CD4-positive, alpha-beta T cell (primary cell): ENCODE data around the gene CXCL1. TPM values are rescaled to one million over a fixed set of nuclear protein-coding genes. Genes with fewer than 3 reads are reported as not detected.

Experiments
- ATAC-seq: fragments of 200-7000 bp; cut with Tn5 transposase; one replicate; pipeline ENCODE4 v1.10.0; 2022; ENCODE audit warnings: mild to moderate bottlenecking; ENCODE audit not compliant: poor library complexity
- CTCF ChIA-PET: fragments of 350-600 bp; sonication (Branson Sonifier 250); formaldehyde crosslinking; loops from one replicate; lab custom pipeline; 2021; ENCODE audit warnings: antibody characterized with exemption, inconsistent platforms; lab: Charles Lee
- POLR2A ChIA-PET: fragments of 350-600 bp; sonication (Branson Sonifier 250); formaldehyde crosslinking; loops from one replicate; lab custom pipeline; 2021; ENCODE audit warnings: antibody characterized with exemption, inconsistent platforms; lab: Charles Lee
- DNase-seq, 14 experiments: peaks; one replicate each; pipeline ENCODE4 v3.0.0-alpha.2; 2013 to 2020; ENCODE audit warnings: mixed read lengths in 2 of 14
- H3K27ac ChIP-seq, 2 donors: one replicate each; pipeline versions ENCODE4 v1.5.1 to v1.7.0; 2013; ENCODE audit warnings: low read length in 2 of 2, low read depth in 1 of 2, mild to moderate bottlenecking in 1 of 2
- H3K27me3 ChIP-seq, 2 experiments: 1 replicate in 1 of 2; 2 replicates in 1 of 2; pipeline versions ENCODE4 v1.6.1 to v1.7.0; 2013; ENCODE audit warnings: low read length in 2 of 2, control low read depth in 1 of 2, mild to moderate bottlenecking in 1 of 2, moderate library complexity in 1 of 2; ENCODE audit not compliant: insufficient read depth in 2 of 2, control insufficient read depth in 1 of 2
- H3K36me3 ChIP-seq: one replicate; pipeline ENCODE4 v1.6.1; 2013; ENCODE audit warnings: low read length, control low read depth; ENCODE audit not compliant: insufficient read depth
- H3K4me1 ChIP-seq: one replicate; pipeline ENCODE4 v1.6.1; 2013; ENCODE audit warnings: low read length, control low read depth; ENCODE audit not compliant: insufficient read depth
- H3K4me3 ChIP-seq: one replicate; pipeline ENCODE4 v1.5.1; 2013; ENCODE audit warnings: mild to moderate bottlenecking, low read length, moderate library complexity
- H3K9me3 ChIP-seq, 2 experiments: 1 replicate in 1 of 2; 2 replicates in 1 of 2; pipeline versions ENCODE4 v1.6.1 to v1.7.0; 2013; ENCODE audit warnings: low read length in 2 of 2, mild to moderate bottlenecking in 2 of 2, control low read depth in 1 of 2, moderate library complexity in 1 of 2; ENCODE audit not compliant: control insufficient read depth in 1 of 2, insufficient read depth in 1 of 2
- H3K27ac Mint-ChIP-seq: one replicate; pipeline ENCODE4 v1.8.0; 2020; ENCODE audit warnings: mixed read lengths
- H3K27me3 Mint-ChIP-seq: one replicate; pipeline ENCODE4 v1.8.0; 2021; ENCODE audit warnings: mixed read lengths
- H3K36me3 Mint-ChIP-seq: one replicate; pipeline ENCODE4 v1.8.0; 2021; ENCODE audit warnings: low read depth, mixed read lengths
- H3K4me1 Mint-ChIP-seq: one replicate; pipeline ENCODE4 v1.8.0; 2021; ENCODE audit warnings: low read depth, mixed read lengths
- H3K4me3 Mint-ChIP-seq: one replicate; pipeline ENCODE4 v1.8.0; 2020; ENCODE audit warnings: mild to moderate bottlenecking, mixed read lengths
- H3K9me3 Mint-ChIP-seq: one replicate; pipeline ENCODE4 v1.8.0; 2020; ENCODE audit warnings: mixed read lengths
- CTCF ChIP-seq: fragments of 200-600 bp; IDR thresholded peaks from one replicate; pipeline ENCODE4 v1.8.0; 2022; ENCODE audit warnings: antibody characterized with exemption, mild to moderate bottlenecking
- intact Hi-C, 2 experiments: fragments of 100-400 bp; cut with DNase I in 1 of 2; cut with micrococcal nuclease in 1 of 2; formaldehyde crosslinking; loops; one replicate each; pipeline versions ENCODE4 v1.15.1 to v1.9.0; 2023 to 2025; cut with DNase I, micrococcal nuclease
- total RNA-seq, 174 experiments: library from RNA in 2 of 174; stranded (reverse) in 2 of 174; gene quantifications; one replicate each; pipeline ENCODE4 v1.2.3 and lab custom pipeline; 2021 to 2026

CXCL1 gene
- total RNA-seq, 2 experiments from 2014 or later, result not detected

DNA sequence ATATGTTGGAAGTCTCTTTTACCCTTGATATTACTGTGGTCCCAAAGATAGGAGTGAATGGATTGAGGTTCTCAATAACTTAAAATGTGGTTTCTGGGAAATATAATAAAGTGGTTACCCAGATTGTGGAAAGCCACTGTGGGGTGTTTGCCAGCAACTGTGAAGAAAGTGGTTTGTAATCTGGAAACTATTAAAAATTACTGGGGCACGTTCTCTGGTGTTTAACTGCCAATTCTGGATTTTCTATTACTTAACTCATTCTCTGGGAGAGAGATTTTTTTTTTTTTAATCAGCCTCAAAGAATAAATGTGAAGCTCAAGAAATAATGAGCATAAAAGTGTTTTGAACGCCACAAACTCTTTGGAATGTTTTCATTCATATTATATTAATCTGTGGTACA, 37.6 kb upstream of the CXCL1 start:
- Histone ChIP-seq H3K27ac (no peak overlapping the region), H3K27me3 (no peaks in the 10 kb centered on the region), H3K4me1 (no peaks in the 10 kb centered on the region), H3K4me3 (no peak overlapping the region), H3K36me3 (no peaks in the 10 kb centered on the region), H3K9me3 (peaks cover 0 to 5% of the 10 kb centered on the region in 2 experiments)
- Mint-ChIP-seq H3K9me3 (peaks cover 10% of the 10 kb centered on the region), H3K27me3 (no peaks in the 10 kb centered on the region), H3K4me3 (no peak overlapping the region), H3K27ac (no peak overlapping the region), H3K4me1 (no peaks in the 10 kb centered on the region), H3K36me3 (no peaks in the 10 kb centered on the region)
- ChIA-PET POLR2A (no interaction called here), CTCF (no interaction called here)
- intact Hi-C loops, result no loop called here
- ATAC-seq, result no peak
- no peak for DNase-seq
- no peak for TF ChIP-seq CTCF

DNA sequence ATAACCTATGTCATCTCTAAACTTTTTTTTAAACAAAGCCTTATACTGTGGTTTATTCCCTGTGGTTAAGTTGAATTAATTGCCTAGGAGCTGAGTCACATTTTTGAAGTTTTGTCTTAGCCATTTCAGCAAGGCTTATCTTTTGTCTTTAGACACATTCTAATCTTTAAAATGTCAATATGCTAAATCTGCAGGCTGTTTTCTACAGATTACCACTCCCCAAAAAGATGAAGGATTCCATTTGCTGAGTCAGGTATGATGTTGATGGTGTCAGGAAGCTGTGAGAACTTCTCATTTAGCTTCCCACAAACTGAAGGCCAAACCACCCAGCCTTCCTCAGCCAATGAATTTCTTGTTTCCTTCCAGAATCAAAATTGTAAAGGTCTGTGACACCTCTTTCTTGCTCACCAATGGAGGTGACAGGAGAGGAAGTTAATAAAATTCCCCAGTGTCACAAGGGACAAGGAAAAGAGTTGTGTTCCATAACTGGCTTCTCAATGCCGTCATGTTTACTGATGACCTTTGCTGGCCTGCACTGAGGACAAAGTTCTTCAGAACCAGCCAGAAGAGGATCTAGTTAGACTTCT, 36.4 kb upstream of the CXCL1 start:
- DNase-seq, result no peak
- intact Hi-C loops, result no loop called here
- Histone ChIP-seq H3K4me3 (no peak overlapping the region), H3K9me3 (peaks cover 0 to 8% of the 10 kb centered on the region in 2 experiments), H3K27me3 (peaks cover 0 to 5% of the 10 kb centered on the region in 2 experiments), H3K36me3 (no peaks in the 10 kb centered on the region), H3K4me1 (no peaks in the 10 kb centered on the region), H3K27ac (no peak overlapping the region)
- TF ChIP-seq CTCF, result no peak
- Mint-ChIP-seq H3K9me3 (peaks cover 5% of the 10 kb centered on the region), H3K36me3 (no peaks in the 10 kb centered on the region), H3K4me1 (no peaks in the 10 kb centered on the region), H3K27ac (no peak overlapping the region), H3K4me3 (no peak overlapping the region), H3K27me3 (peaks cover 11% of the 10 kb centered on the region)
- ChIA-PET CTCF (no interaction called here), POLR2A (no interaction called here)
- no peak for ATAC-seq

GRCh38 chr4:73836373-73837279, 32.6 kb upstream of the CXCL1 start, which contains the start of gene CXCL6:
TSS of gene CXCL6 (plus strand) at chr4:73836678. CDS start at chr4:73836751, 73 bp downstream.
- POLR2A ChIA-PET, result no interaction called here
- ATAC-seq, result no peak
- CTCF ChIA-PET, result no interaction called here
- peaks cover 29% of the 10 kb centered on the region for H3K27me3 Mint-ChIP-seq
- Histone ChIP-seq H3K27ac (no peak within 1 kb of the TSS), H3K4me1 (no peaks in the 10 kb centered on the region), H3K4me3 (no peak within 1 kb of the TSS), H3K9me3 (peaks cover 0 to 8% of the 10 kb centered on the region in 2 experiments), H3K36me3 (no peaks in the 10 kb centered on the region), H3K27me3 (peaks cover 0 to 5% of the 10 kb centered on the region in 2 experiments)
- H3K27ac Mint-ChIP-seq, result no peak within 1 kb of the TSS
- peak in 1 of 14 experiments; percentile 9 for DNase-seq
- no peaks in the 10 kb centered on the region for H3K4me1 Mint-ChIP-seq
- no peaks in the 10 kb centered on the region for H3K36me3 Mint-ChIP-seq
- TF ChIP-seq CTCF, result no peak
- intact Hi-C loops, result no loop called here
- peaks cover 5% of the 10 kb centered on the region for H3K9me3 Mint-ChIP-seq
- H3K4me3 Mint-ChIP-seq, result no peak within 1 kb of the TSS
